Duodenal mucosa (tissue), 2 donors: ENCODE results near the gene AUP1.

Source experiments
- H3K27ac ChIP-seq: one replicate; pipeline ENCODE4 v1.7.0; 2013; ENCODE audit warnings: low read depth, low read length
- H3K27me3 ChIP-seq, 2 donors: one replicate each; pipeline ENCODE4 v1.7.0; 2013; ENCODE audit warnings: low read length in 2 of 2, control low read depth in 1 of 2; ENCODE audit not compliant: insufficient read depth in 2 of 2, control insufficient read depth in 1 of 2
- H3K36me3 ChIP-seq, 2 donors: one replicate each; pipeline ENCODE4 v1.7.0; 2013; ENCODE audit warnings: low read length in 2 of 2, control low read depth in 1 of 2; ENCODE audit not compliant: insufficient read depth in 2 of 2, control insufficient read depth in 1 of 2
- H3K4me1 ChIP-seq, 2 donors: one replicate each; pipeline ENCODE4 v1.7.0; 2013; ENCODE audit warnings: low read length in 2 of 2, control low read depth in 1 of 2; ENCODE audit not compliant: insufficient read depth in 2 of 2, control insufficient read depth in 1 of 2
- H3K4me3 ChIP-seq, 2 donors: one replicate each; pipeline ENCODE4 v1.7.0; 2013; ENCODE audit warnings: low read length in 2 of 2, low read depth in 1 of 2
- H3K9ac ChIP-seq, 2 donors: one replicate each; pipeline ENCODE4 v1.7.0; 2013; ENCODE audit warnings: low read length in 2 of 2, low read depth in 1 of 2
- H3K9me3 ChIP-seq, 2 donors: one replicate each; pipeline ENCODE4 v1.7.0; 2013; ENCODE audit warnings: low read length in 2 of 2, control low read depth in 1 of 2; ENCODE audit not compliant: control insufficient read depth in 1 of 2

The AUP1 gene, protein sequence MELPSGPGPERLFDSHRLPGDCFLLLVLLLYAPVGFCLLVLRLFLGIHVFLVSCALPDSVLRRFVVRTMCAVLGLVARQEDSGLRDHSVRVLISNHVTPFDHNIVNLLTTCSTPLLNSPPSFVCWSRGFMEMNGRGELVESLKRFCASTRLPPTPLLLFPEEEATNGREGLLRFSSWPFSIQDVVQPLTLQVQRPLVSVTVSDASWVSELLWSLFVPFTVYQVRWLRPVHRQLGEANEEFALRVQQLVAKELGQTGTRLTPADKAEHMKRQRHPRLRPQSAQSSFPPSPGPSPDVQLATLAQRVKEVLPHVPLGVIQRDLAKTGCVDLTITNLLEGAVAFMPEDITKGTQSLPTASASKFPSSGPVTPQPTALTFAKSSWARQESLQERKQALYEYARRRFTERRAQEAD

DNA sequence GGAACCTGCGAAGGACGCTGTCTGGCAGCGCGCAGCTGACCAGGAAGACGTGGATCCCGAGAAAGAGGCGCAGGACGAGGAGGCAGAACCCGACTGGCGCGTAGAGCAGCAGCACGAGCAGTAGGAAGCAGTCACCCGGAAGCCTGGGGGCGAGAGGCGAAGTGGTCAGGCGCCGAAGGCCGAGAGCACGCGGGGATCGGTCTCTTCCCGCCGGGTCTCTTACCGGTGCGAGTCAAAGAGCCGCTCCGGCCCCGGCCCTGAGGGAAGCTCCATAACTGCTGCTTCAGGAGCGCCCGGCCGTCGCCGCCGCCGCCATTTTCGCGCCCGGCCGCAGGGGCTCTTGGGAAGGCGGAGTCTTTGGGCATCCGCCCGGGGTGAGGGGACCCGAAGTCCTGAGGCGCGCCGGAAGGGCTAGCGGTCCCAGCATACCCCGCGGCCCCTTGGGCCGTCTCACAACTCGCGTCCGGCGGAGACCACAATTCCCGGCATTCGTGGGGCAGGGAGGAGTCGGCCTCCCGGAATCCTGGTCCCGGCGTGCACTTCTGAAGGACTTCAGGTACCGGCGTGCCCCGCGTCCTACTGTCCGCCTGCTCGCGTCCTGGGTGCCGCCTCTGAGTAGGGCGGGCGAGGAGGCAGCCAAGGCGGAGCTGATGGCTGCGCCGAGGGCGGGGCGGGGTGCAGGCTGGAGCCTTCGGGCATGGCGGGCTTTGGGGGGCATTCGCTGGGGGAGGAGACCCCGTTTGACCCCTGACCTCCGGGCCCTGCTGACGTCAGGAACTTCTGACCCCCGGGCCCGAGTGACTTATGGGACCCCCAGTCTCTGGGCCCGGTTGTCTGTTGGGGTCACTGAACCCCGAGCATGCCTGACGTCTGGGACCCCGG, at the start of gene AUP1, which contains the start of gene HTRA2:
AUP1 (minus strand) TSS at position 350 of the 882 bp plus-strand sequence; CDS start at position 273, 77 bp downstream.
HTRA2 (plus strand) TSS at position 577 of the 882 bp plus-strand sequence; CDS start at position 651, 74 bp downstream.
- H3K36me3 ChIP-seq: peaks cover 21 to 40% of the 10 kb centered on the region in 2 donors
- H3K4me3 ChIP-seq: peak within 1 kb of the TSS; percentile 99 to 100
- no peaks in the 10 kb centered on the region for H3K9me3 ChIP-seq
- peaks cover 35 to 42% of the 10 kb centered on the region in 2 donors for H3K4me1 ChIP-seq
- H3K9ac ChIP-seq: peak within 1 kb of the TSS; percentile 96 to 99
- no peaks in the 10 kb centered on the region for H3K27me3 ChIP-seq
- H3K27ac ChIP-seq: peak within 1 kb of the TSS; percentile 87

DNA sequence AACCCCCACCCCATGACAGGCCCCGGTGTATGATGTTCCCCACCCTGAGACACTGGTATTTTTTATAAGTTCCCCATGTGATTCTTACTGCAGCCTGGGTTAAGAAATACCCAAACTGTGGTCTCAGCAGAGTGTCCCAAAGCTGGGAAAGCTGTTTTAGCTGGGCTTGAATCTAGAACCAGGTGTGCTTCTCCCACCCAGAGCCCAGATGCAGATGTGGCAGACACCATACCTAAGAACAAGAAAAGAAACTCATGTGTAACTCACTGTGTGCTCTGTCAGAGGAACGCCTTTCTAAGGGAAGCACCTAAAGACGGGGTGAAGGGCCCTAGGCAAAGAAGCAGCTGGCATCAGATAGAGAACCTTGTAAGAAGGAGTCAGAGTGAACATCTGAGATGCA, 48.9 kb upstream of the AUP1 start:
- H3K27ac ChIP-seq: no peak overlapping the region
- no peak overlapping the region for H3K9ac ChIP-seq
- peaks cover 0 to 8% of the 10 kb centered on the region in 2 donors for H3K4me1 ChIP-seq
- peaks cover 0 to 2% of the 10 kb centered on the region in 2 donors for H3K27me3 ChIP-seq
- H3K9me3 ChIP-seq: no peaks in the 10 kb centered on the region
- no peaks in the 10 kb centered on the region for H3K36me3 ChIP-seq
- no peak overlapping the region for H3K4me3 ChIP-seq

DNA sequence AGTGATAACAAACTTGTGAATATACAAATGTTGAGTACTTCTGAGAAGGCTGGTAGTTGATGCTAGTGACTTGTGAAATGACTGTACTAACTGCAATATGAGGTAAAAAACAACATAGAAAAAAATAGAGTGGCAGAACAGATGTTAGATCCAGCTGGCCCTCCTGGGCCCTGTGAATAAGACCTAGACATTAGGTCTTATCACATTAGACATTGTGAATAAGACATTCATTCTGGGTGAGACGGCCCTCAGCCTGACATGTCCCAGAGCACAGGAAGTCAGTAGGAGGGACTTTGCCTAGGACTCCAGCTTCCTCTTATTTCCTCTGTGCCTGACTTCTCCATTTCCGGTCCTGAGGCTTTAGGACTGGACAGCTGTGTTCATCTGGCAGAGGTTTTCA, 47.9 kb upstream of the AUP1 start:
- peaks cover 0 to 8% of the 10 kb centered on the region in 2 donors for H3K4me1 ChIP-seq
- H3K9me3 ChIP-seq: no peaks in the 10 kb centered on the region
- no peak overlapping the region for H3K27ac ChIP-seq
- no peak overlapping the region for H3K4me3 ChIP-seq
- H3K36me3 ChIP-seq: no peaks in the 10 kb centered on the region
- peaks cover 0 to 2% of the 10 kb centered on the region in 2 donors for H3K27me3 ChIP-seq
- no peak overlapping the region for H3K9ac ChIP-seq

DNA sequence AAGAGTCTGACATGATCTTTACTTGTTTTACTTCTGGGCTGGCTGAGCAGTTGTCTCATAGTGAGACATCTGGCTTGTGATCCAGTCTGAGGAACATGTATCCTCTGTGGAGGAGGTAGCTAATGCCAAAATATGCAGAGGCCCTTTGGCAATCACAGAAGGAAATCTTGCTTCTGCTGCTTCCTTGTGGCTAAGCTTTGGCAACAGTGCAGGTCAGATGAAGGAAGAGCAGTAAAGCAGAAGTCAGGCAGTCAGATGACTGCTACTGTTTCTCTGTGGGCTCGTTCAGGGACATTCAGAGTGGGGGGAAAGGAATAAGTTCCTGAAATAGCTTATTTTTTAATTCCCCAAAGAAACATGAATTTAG, 47.3 kb upstream of the AUP1 start:
- H3K27ac ChIP-seq: no peak overlapping the region
- H3K4me1 ChIP-seq: peaks cover 0 to 8% of the 10 kb centered on the region in 2 donors
- no peaks in the 10 kb centered on the region for H3K9me3 ChIP-seq
- no peak overlapping the region for H3K9ac ChIP-seq
- peaks cover 0 to 2% of the 10 kb centered on the region in 2 donors for H3K27me3 ChIP-seq
- H3K36me3 ChIP-seq: no peaks in the 10 kb centered on the region
- no peak overlapping the region for H3K4me3 ChIP-seq

DNA sequence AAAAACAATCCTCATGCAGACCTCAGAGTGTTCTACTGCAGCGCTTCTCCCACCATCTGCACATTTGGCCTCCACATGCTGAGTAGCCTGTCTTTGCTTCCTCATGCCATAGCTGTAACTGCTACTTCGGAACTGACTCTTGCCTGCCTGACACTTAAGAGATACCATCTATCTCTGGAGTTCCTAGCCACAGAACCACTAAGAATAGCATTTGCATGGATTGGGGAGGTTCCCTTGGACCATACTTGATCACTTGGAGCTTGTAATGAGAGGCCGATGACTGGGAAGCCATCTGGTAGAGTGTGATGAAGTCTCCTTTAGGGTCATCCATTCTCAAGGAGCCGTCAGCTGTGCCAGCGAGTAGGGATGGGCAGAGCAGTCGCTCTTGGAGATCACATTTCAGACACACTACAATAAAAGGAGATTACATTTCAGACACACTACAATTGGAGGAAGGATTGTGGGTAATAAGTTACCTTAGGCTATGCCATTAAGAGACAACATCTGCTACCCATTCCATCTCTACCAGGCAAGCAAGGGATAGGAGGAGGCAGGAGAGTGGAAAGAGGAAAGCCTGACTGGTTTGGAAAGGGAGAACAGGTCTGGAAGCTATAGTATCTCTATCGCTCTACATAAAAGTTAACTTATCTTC, 46.8 kb upstream of the AUP1 start:
- Histone ChIP-seq H3K27me3 (peaks cover 0 to 2% of the 10 kb centered on the region in 2 donors), H3K9ac (no peak overlapping the region), H3K4me3 (no peak overlapping the region), H3K9me3 (no peaks in the 10 kb centered on the region), H3K27ac (no peak overlapping the region), H3K36me3 (no peaks in the 10 kb centered on the region), H3K4me1 (peaks cover 0 to 8% of the 10 kb centered on the region in 2 donors)

DNA sequence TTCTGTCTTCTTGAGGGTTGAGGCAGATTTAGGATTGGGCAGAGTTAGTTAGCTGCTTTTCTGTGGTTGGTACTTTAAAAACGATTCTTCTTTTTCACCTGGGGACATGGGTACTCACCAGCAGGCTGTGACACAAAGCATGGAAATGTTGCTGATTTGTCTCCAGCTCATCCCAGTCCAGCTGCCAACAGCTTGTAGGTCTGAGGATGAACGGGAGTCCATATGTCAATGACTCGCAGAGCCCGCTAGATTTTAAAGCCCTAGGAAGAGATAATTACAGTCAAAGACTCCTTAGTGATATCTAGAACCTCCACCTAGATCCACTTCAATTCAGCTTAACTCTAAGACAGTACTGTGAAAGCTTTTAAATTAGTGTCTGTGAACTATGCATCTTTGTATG, 45.8 kb upstream of the AUP1 start:
- Histone ChIP-seq H3K36me3 (no peaks in the 10 kb centered on the region), H3K4me3 (no peak overlapping the region), H3K9ac (no peak overlapping the region), H3K27me3 (no peaks in the 10 kb centered on the region), H3K4me1 (peaks cover 0 to 8% of the 10 kb centered on the region in 2 donors), H3K27ac (no peak overlapping the region), H3K9me3 (no peaks in the 10 kb centered on the region)

DNA sequence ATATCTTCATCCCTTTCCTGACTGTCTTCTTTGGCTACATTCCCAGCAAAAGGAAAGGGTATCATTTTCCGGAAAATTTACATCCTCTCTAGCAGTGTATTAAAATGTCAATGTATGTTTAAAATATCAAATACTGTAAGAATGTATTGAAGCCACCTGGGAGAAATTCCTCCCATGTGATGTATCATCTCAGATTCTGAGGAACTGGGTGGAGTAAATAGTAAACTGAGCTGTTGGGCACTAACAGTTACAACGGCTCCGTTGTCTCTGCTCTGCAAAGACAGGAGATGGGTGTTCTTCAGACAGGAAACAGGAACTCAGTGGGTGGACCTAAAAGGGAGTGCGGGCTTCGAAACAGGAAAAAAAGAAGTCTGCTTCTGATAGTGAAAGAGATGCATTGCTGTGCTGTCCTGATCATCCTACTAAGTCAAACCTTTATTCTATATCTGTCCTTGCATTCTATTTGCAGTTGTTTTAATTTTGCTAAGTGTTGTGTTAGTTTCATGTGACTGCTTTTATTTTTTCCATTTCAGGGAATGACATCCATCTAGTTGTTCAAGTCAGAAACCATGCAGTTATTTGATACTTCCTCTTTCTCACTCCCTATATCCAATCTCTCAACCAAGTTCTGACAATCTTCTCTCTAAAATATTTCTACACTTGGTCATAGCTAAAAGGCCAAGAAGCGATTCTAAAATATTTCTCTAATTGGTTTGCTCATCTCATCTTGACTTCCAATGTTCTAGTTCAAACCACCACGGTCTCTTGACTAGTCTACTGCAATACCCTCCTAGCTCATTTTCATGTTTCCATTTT, 44.4 kb upstream of the AUP1 start:
- Histone ChIP-seq H3K9me3 (no peaks in the 10 kb centered on the region), H3K9ac (no peak overlapping the region), H3K4me1 (peaks cover 0 to 8% of the 10 kb centered on the region in 2 donors), H3K27me3 (no peaks in the 10 kb centered on the region), H3K36me3 (no peaks in the 10 kb centered on the region), H3K4me3 (peak overlapping the region in 1 of 2 donors; percentile 9), H3K27ac (no peak overlapping the region)

DNA sequence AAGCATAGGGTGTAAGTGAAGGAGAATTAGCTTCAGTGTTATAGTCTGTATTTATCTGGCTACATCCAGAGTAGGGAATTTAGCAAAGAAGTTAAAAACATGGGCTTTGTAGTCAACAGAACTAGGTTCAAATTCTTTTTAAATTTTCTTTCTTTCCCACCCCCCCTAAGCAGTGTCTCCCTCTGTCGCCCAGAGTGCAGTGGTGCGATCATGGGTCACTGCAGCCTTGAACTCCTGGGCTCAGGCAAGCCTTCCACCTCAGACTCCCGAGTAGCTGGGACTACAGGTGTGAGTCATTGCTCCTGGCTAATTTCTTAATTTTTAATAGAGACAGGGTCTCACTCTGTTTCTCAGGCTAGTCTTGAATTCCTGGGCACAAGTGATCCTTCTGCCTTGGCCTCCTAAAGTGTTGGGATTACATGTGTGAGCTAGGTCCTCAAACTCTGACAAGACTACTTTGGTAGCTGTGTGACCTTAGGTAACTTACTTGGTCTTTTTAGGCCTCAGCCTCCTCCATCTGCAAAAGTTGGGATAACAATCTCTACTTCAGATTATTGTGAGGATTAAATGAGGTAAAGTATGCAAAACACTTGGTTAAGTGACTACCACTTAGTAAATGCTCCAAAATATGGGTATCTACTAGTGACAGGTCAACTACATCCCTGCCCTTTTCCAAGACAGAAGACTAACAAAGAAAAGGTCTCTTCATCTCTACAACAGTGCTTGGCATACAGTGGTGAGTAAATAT, 42.8 kb upstream of the AUP1 start:
- Histone ChIP-seq H3K9ac (no peak overlapping the region), H3K36me3 (no peaks in the 10 kb centered on the region), H3K9me3 (no peaks in the 10 kb centered on the region), H3K27ac (no peak overlapping the region), H3K27me3 (peaks cover 0 to 3% of the 10 kb centered on the region in 2 donors), H3K4me1 (peaks cover 0 to 8% of the 10 kb centered on the region in 2 donors), H3K4me3 (no peak overlapping the region)

DNA sequence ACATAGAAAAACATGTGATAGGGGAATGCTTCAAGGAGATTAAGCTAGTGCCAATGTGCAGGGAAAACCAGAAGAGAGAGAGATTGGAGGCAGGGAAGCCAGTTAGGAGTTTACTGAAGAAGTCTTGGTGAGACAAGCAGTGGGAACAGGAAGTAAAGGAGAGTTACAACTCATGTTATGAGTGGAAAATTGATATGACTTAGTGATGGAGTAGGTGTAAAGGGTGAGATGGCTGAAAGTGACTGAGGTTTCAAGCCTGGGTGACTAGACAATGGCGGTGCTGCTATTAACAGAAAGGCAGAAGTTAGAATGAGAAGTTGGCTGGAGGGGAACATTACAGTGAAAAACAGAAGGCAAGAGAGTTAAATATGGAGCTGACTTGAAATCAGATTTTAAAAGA, 41.6 kb upstream of the AUP1 start:
- H3K27me3 ChIP-seq: peaks cover 0 to 3% of the 10 kb centered on the region in 2 donors
- H3K36me3 ChIP-seq: no peaks in the 10 kb centered on the region
- no peak overlapping the region for H3K4me3 ChIP-seq
- H3K9ac ChIP-seq: no peak overlapping the region
- no peak overlapping the region for H3K27ac ChIP-seq
- peaks cover 0 to 8% of the 10 kb centered on the region in 2 donors for H3K4me1 ChIP-seq
- H3K9me3 ChIP-seq: no peaks in the 10 kb centered on the region
